ENCODE results near the gene TRIM32.

The TRIM32 gene, protein sequence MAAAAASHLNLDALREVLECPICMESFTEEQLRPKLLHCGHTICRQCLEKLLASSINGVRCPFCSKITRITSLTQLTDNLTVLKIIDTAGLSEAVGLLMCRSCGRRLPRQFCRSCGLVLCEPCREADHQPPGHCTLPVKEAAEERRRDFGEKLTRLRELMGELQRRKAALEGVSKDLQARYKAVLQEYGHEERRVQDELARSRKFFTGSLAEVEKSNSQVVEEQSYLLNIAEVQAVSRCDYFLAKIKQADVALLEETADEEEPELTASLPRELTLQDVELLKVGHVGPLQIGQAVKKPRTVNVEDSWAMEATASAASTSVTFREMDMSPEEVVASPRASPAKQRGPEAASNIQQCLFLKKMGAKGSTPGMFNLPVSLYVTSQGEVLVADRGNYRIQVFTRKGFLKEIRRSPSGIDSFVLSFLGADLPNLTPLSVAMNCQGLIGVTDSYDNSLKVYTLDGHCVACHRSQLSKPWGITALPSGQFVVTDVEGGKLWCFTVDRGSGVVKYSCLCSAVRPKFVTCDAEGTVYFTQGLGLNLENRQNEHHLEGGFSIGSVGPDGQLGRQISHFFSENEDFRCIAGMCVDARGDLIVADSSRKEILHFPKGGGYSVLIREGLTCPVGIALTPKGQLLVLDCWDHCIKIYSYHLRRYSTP
- 16.7 to 18.5 reads per million in 2 donors for total RNA-seq

- DNase-seq = peak; percentile 81
Observed at GRCh38 chr9:116687074-116687753, at the start of gene TRIM32. Gene TRIM32, plus strand, starts transcription at chr9:116687305. Its CDS starts 10,438 bp downstream, at chr9:116697743.

DNA sequence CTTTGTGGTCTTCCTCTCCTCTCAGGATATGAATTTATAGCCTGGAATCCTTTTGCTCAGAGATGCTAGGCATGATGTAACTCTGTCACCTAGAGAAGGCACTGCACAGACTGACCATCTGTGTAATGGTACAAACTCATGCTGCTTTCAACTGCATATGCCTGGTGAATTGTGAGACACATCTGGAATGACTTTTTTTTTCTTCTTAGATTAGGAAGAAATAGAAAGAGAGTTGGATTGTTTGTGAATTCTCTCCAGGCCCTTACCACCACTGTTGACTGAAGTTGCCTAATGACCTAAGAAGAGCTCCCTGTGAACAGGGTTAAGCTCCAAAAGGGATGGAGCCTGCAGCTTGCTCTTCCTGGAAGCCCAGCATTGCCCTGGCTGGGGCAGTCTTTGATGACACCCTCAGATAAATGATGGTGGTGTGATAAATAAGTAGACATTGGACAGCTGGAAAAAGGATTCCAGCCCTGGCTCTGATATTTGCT, 47.8 kb upstream of the TRIM32 start:
- DNase-seq = no peak

DNA sequence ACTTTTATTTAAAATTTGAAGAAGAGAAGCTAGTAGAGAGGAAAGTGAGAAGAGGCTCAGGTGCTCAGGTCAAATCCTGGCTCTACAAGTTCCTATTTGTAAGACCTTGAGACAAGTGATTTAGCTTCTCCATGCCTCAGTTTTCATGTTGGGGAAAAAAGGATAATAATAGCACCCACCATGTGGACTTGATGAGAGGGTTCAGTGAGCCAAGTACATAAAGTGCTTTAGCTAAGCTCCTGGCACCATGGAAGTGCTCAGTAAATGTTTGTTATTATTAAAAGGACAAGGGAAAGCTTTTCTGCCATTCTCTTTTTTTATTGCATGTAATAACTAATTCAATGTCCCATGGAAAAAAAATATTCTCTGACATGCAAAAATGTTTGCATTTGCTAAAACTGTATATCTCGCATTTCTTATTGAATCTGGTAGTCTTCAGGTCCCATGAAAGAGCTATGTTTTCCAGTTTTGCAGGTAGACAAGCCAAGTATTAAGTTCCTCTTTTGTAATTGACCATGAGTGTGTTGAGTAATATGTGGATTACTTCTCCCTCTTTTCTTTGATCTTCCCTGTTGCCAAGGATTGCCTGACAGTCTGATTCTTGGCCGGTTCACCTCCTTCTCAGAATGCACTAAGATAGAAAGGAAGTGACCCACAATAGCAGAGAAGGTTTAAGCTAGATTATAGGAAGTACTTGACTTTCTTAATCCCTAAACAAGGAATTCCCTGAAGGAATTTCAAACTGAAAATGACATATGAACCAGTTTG, 45.6 kb upstream of the TRIM32 start:
- no peak for DNase-seq

DNA sequence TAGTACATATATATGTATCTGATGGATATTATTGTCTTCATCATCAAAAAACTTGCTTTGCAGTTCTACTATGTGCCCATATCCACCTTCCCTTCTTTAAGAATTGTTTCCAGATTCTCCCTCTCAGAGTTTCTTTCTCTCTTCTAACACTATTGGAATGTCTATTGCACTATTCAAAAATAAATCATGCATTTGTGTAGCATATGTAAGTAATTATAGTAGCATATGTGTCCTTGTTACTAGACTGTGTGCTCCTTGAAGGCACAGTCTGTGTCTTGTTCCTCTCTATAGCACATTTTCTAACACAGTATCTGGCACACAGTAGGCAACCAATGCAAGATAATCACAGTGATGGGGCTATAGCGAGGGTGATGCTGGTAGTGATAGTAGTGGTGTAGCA, 43.4 kb upstream of the TRIM32 start:
- no peak for DNase-seq

DNA sequence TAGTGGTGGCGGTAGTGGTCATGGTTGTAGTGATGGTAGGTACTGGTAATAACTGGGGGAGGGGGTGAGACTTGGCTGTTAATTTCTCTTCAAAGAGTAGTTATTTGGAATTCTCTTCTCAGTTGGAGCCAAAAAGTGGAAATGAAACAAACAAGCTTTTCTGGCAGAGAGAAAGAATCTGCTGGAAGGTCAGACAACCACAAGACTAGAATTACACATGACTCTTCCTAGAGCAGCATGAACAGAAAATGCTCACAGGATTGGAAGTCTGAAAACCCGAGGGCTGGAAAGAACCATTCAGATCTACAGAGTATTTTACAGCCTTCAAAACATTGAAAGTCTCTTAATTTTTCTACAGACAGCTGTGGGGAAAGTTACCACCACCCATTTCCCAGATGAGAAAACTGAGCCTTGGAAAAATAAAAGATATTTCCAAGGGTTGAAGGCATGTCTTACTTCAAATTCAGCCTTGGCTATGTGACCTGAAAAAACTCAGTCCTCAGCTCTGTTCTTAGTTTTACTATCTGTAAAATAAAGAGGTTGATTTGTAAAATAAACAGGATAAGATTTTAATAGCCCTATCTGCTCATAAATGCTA, 42.9 kb upstream of the TRIM32 start:
- DNase-seq = no peak

DNA sequence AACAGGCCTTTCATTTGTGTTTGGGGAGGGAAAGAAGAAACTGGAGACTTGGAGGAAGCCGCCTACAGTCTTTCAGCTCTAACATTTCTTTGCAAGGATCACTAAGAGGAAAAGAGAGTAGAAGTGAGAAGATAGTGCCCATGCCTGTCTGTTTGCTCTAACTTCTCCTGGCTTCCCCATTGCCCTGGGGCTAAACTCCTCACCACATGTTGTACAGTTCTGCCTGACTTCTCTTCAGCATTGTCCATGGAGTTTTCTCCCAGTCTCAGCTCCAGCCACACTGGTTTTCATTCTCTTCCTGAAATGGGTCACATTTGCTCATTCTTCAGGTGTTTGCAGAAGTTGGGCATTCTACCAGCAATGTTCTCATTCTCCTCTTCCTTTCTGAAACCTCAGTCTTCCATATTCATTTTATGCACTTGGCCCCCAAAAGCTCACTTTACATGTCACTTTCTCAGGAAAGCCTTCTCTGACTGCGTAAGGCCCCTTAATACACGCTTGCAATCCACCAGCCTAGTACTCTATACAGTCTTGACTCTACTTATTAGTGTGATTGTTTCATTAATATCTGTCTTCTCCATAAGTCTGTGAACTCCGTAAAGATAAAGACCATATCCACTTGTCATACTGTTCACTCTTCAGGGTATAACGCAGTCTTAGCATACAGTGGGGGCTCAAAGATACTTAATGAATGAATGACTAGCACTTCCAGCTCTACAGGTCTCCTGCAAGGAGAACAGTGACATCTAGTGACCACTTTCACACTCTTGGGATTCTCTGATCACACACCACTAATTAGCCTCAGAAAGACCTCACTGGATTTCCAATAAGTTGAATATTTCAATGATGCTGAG, 40.2 kb upstream of the TRIM32 start:
- no peak for DNase-seq

- no peak for DNase-seq
Observed at GRCh38 chr9:116647515-116647809, 39.6 kb upstream of the TRIM32 start.

DNA sequence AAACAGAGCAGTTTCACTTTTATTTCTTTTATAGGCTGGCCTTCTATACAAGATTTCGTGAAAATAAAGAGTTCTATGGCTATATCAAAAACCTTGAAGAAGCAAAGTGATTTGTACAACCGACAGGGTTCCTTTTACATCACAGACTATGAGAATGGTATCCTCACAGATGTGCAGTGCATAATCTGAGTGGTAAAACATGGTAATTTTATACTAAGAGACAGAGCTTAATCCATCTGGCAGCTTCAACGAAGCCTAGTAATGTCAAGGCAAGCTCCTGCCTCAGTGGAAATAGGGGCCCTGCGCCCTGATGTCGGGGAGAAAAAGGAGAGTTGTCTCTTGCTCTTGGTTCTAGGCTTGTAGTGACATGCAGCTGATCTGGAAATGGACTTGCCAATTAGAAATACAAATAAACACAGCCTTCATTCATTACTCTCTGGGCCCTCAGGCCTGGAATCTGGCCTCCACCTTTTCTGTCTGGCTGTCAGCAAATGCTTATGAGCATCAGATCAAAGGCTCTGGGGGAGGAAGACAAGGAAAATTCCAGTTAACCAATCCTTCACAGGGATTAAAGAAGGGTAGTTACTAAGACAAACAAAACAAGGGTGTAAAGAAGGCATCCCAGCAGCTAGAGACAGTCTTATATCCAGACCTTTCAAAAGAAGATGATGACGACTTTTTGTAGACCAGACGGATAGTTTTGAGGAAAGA, 33.6 kb upstream of the TRIM32 start:
- no peak for DNase-seq

DNA sequence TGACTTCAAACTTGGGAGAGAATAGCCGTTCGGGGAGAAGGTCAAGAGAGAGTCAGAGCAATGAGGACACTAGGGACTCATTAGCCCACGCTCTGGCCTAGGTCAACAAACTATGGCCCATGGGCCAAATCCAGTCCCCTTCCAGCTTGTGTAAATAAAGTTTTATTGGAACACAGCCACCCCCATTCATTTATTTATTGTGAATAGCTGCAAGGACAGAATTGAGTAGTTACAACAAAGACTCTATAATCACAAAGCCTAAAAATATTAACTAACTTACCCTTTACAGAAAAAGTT, 33.1 kb upstream of the TRIM32 start:
- no peak for DNase-seq

DNA sequence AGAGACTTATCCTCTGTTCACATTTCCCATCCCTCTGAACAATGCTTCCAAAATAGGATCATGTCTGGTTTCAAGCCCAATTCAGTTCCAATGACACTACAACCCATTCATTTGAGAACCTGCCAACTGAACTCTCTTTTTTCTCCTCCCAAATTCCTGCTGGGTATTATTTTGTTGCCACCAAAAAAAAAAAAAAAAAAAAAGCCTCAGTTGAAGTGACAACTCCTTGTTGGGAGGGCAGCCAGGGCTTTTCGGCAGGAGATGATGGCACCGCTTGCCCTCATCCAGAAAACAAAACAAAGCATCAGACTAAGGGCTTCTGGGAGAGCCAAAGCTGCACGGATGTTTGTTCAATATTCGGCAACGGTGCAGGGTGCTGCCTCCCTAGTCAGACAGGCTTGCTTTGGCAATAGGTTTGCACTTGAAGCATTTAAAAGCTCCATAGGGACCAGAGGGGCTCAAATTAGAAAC, 30.6 kb upstream of the TRIM32 start:
- no peak for DNase-seq

GRCh38 chr9:116656977-116657376, 30.1 kb upstream of the TRIM32 start:
- no peak for DNase-seq

DNA sequence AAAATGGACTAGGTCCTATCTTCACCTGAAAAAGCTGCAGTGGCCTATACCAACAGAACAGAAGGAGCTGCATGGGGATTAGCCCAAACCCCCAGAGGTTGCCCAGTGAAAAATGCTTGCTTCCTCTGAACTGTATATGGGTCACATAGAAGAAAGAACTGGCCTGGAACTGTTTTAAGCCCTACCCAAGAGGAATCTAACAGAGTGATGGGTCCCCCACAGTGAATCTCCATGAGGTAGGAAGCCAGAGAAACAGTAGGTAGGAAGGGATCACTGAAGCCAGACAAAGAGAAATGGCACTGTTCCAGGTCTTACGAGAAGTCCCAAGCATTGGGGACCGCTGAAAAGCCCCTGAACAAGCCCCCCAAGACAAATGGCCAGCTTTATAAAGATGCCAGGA, 28.8 kb upstream of the TRIM32 start:
- DNase-seq = no peak

GRCh38 chr9:116661037-116661954, 25.8 kb upstream of the TRIM32 start:
- no peak for DNase-seq

GRCh38 chr9:116662646-116663310, 24.3 kb upstream of the TRIM32 start:
- DNase-seq = no peak

DNA sequence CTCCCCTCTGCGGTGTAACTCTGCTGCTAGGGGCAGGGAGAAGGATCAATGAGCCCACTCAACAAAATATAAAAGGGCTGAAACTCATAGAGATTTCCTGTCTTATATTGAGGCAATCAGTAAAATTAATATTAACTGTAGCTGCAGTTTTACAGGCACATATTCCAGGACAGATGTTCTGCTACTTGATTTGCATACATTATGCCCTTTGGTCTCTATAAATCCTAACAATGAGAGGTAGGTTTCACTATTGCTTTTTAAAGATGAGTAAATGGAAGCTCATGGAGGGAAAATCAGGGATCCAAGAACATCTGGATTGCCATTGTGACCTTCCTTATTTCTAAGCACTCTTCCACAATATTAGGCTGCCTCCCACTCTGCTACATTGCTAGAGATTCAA, 23.5 kb upstream of the TRIM32 start:
- no peak for DNase-seq

DNA sequence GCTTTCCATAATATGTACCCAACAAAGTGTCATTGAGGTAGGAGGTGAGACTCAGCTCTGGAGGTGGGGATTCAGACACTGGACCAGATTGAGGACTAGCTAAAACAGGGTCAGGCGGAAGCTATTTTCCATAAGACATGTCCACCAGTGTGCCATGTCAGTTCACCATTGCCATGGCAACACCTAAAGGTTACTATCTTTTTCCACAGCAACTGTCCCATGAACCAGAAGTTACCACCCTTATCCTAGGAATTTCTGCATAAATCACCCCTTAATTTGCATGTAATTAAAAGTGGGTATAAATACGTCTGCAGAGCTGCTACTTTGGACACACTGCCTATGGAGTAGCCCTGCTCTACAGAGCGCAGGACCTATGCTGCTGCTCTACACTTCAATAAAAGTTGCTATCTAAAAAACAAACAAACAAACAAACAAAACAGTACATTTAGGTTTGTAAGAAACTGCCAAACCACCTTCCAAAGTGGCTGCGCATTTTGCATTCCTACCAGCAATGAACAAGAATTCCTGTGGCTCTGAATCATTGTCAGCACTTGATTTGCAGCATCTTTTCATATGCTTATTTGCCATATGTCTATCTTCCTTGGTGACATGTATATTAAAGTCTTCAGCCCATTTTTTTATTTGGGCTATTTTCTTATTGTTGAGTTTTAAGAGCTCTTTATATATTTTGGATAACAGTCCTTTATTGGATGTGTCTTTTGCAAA, 18.0 kb upstream of the TRIM32 start:
- DNase-seq = no peak

DNA sequence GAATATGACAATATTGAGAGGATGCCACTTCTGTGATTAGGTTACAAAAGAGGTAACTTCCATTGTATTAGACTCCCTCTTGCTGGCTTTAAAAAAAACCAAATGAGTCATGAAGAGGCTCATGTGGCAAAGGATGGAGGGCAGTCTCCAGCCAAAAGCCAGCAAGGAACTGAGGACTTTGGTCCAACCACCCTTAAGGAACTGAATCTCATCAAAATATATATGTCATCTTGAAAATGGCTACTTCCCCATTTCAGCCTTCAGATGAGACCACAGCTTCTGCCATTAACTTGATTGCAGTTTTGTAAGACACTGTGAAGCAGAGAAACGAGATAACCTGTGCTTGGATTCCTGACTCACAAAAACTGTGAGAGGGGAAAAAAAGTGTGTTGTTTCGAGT, 15.5 kb upstream of the TRIM32 start:
- no peak for DNase-seq

DNA sequence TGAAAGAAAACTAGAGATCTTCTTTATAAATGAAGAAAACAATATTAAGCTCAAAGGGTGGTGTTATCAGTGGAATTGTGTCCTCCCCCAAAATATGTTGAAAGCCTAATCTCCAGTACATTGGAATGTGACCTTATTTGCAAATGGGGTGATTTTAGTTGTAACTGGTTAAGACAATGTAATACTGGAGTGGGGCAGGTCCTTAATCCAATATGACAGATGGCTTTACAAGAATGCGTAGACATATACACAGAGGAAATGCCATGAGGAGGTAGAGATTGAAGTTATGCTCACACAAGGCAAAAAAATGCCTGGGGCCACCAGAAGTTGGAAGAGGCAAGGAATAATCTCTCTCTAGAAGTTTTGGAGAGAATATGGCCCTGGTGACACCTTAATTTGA, 13.7 kb upstream of the TRIM32 start:
- DNase-seq = no peak
